Gastroesophageal sphincter (tissue), 4 donors: Measurements from ENCODE around the gene IVD. TPM values are rescaled to one million over a fixed set of nuclear protein-coding genes. Genes with fewer than 3 reads are reported as not detected.
"Not testable (repeated sequence)": the region's sequence is repeated elsewhere in the genome, so short reads cannot be mapped to it uniquely, and the experiment has no call there.

Source experiments
- ATAC-seq: fragments of 150-250 bp; one replicate; pipeline ENCODE4 v1.9.1; 2016; ENCODE audit warnings: mild to moderate bottlenecking, moderate library complexity
- H3K27ac ChIP-seq, 4 donors: fragments of 200-600 bp; sonication (generic) in 3 of 4; 1 replicate in 3 of 4; 2 replicates in 1 of 4; pipeline ENCODE4 v1.5.1; 2016 to 2019
- H3K27me3 ChIP-seq: fragments of 200-600 bp; sonication (generic); one replicate; pipeline ENCODE4 v1.5.1; 2019
- H3K36me3 ChIP-seq, 2 donors: fragments of 200-600 bp; sonication (generic); one replicate each; pipeline ENCODE4 v1.5.1; 2019; ENCODE audit warnings: control low read depth in 1 of 2
- H3K4me1 ChIP-seq, 3 donors: fragments of 200-600 bp; sonication (generic); 1 replicate in 2 of 3; 2 replicates in 1 of 3; pipeline ENCODE4 v1.5.1; 2016 to 2019; ENCODE audit warnings: control low read depth in 2 of 3
- H3K4me3 ChIP-seq, 2 donors: fragments of 200-600 bp; sonication (generic); one replicate each; pipeline ENCODE4 v1.5.1; 2019; ENCODE audit warnings: mild to moderate bottlenecking in 1 of 2, moderate library complexity in 1 of 2
- H3K9me3 ChIP-seq, 3 donors: fragments of 200-600 bp; sonication (generic); one replicate each; pipeline ENCODE4 v1.5.1; 2017 to 2019; ENCODE audit warnings: control low read depth in 2 of 3
- EP300 ChIP-seq: sonication (generic); formaldehyde crosslinking; IDR thresholded peaks from one replicate; pipeline ENCODE4 v1.6.1; 2017; ENCODE audit warnings: antibody characterized with exemption, mild to moderate bottlenecking
- POLR2A ChIP-seq, 2 donors: fragments of 450-650 bp; IDR thresholded peaks; one replicate each; pipeline ENCODE4 v1.6.1; 2017; ENCODE audit warnings: antibody characterized with exemption in 2 of 2, mild to moderate bottlenecking in 2 of 2, moderate library complexity in 1 of 2
- POLR2AphosphoS5 ChIP-seq: sonication (generic); formaldehyde crosslinking; IDR thresholded peaks from one replicate; pipeline ENCODE4 v1.6.1; 2017; ENCODE audit warnings: antibody characterized with exemption
- WGBS, 2 donors: methylation state at CpG; one replicate each; pipeline ENCODE4 v1.1.5; 2018; ENCODE audit warnings: low coverage in 1 of 2; 5-methylcytosine and 5-hydroxymethylcytosine counted together
- total RNA-seq, 4 donors: library from RNA; depleted of rRNA; stranded (reverse); fragments of >200 nt; gene quantifications; one replicate each; pipeline ENCODE4 v1.1.0, GENCODE V29; 2016
- TF ChIP-seq, protein P1 (sequence below), 4 experiments: fragments of 200-600 bp in 2 of 4; fragments of 450-650 bp in 2 of 4; sonication (generic) in 1 of 4; IDR thresholded peaks; one replicate each; pipeline ENCODE4 v1.5.1; 2017 to 2019; ENCODE audit warnings: antibody characterized with exemption in 4 of 4, mild to moderate bottlenecking in 2 of 4, moderate library complexity in 2 of 4

The IVD gene
- total RNA-seq, 4 donors from 2014 or later: 26.1 to 80.2 (median 50.1) TPM

DNA sequence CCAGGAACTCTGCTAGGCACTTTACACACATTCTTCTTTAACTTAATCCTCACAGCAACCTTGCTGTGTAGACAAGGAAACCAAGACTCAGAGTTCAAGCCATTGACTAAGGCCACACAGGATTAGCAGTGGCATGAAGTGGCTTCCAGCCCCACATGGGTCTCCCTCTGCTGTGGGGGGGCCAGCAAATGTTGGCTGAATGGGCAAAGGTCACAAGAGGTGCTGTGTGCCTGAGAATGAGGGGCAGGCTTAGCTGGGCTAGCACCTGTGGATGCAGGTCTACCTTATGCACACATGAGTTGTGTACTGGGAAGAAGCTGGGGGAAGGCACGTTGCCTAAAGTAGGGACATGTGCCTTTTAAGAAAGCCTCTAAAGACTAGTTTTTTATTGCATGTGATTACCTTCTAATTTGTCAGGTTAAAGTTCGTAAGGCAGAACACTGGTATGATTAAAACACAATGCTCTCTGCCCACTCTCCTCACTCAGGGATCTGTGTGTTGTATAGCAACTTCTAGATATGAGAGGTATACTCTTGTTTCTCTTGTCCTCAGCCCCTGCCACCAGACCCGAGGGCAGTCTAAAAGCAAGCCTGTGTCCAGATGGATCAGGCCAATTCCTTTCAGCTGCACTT is 46.0 kb downstream of the IVD start:
- no peak for ATAC-seq
- Histone ChIP-seq H3K4me3 (no peak overlapping the region), H3K27ac (no peak overlapping the region), H3K4me1 (peaks cover 0 to 57% (median 19%) of the 10 kb centered on the region in 3 donors), H3K9me3 (no peaks in the 10 kb centered on the region), H3K27me3 (no peaks in the 10 kb centered on the region), H3K36me3 (no peaks in the 10 kb centered on the region)
- TF ChIP-seq POLR2A (IDR thresholded peaks at IDR 0.05) (no peak), POLR2AphosphoS5 (no peak), EP300 (no peak)
- TF ChIP-seq, protein P1, sequence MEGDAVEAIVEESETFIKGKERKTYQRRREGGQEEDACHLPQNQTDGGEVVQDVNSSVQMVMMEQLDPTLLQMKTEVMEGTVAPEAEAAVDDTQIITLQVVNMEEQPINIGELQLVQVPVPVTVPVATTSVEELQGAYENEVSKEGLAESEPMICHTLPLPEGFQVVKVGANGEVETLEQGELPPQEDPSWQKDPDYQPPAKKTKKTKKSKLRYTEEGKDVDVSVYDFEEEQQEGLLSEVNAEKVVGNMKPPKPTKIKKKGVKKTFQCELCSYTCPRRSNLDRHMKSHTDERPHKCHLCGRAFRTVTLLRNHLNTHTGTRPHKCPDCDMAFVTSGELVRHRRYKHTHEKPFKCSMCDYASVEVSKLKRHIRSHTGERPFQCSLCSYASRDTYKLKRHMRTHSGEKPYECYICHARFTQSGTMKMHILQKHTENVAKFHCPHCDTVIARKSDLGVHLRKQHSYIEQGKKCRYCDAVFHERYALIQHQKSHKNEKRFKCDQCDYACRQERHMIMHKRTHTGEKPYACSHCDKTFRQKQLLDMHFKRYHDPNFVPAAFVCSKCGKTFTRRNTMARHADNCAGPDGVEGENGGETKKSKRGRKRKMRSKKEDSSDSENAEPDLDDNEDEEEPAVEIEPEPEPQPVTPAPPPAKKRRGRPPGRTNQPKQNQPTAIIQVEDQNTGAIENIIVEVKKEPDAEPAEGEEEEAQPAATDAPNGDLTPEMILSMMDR (IDR thresholded peaks at IDR 0.05): no peak
- 83 to 84% methylated on average over 1 to 3 of the region's 3 CpGs for WGBS, 2 donors

DNA sequence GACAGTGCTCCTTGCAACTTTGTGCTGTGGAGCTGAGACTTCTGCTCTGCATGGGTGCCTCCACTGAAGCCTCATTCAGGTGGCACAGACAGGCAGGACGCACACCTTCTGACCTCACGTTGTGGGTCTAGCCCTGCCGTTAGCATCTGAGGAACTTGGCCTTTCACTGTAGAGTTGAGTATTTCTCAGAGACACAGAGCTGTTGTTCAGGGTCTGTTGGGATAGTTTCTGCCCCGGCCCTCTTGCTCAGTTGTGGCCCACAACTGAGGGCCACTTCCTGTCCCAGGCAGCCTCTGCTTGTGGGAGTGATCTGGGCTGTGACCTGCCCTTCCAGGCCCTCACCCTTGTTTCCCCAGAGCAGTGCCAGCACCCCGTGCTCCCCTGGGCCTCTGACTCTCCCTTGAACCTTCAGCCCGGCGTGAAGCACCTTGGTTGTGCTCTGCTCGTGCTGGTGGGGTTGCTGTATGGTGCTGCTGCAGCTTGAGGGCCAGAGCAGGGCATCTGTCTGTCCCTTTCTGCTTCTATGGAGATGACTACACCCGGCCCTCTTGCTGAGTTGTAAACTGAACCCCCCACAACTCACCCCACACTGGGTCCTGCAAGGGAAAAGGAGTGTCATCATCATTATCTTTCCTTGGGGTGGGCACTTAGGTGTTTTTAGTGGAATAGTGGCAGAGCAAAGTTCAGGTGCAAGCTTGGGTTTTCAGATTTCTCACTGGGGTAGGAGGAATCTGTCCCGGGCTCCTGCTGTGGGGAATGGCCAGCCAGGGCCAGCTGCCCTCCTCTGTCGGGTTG is 46.9 kb downstream of the IVD start:
- no peaks in the 10 kb centered on the region for H3K36me3 ChIP-seq
- H3K9me3 ChIP-seq: no peaks in the 10 kb centered on the region
- H3K27me3 ChIP-seq: no peaks in the 10 kb centered on the region
- 72 to 73% methylated on average over 3 to 5 of the region's 11 CpGs for WGBS, 2 donors
- no peak overlapping the region for H3K4me3 ChIP-seq
- TF ChIP-seq POLR2AphosphoS5: no peak
- no peak for TF ChIP-seq EP300
- TF ChIP-seq POLR2A (IDR thresholded peaks at IDR 0.05): no peak
- TF ChIP-seq, protein P1 (IDR thresholded peaks at IDR 0.05): no peak
- no peak for ATAC-seq
- no peak overlapping the region for H3K27ac ChIP-seq
- H3K4me1 ChIP-seq: peaks cover 0 to 59% (median 20%) of the 10 kb centered on the region in 3 donors

DNA sequence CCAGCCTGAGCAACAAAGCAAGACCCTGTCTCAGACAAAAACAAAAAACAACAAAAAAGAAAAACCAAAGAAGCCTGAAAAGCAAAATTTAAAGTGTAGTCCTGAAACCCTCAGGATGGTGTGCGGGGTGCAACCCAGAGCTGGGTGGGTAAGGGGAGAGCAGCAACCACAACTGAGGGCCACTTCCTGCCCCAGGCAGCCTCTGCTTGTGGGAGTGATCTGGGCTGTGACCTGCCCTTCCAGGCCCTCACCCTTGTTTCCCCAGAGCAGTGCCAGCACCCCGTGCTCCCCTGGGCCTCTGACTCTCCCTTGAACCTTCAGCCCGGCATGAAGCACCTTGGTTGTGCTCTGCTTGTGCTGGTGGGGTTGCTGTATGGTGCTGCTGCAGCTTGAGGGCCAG is 48.3 kb downstream of the IVD start:
- ATAC-seq, H3K36me3 ChIP-seq, H3K27me3 ChIP-seq, H3K27ac ChIP-seq, H3K4me3 ChIP-seq, H3K9me3 ChIP-seq: not testable (repeated sequence)
- 83% methylated on average over 1 of the region's 3 CpGs; no CpG with 5 or more reads in 1 of the 2 donors for WGBS, 2 donors
- peaks cover 0 to 59% (median 20%) of the 10 kb centered on the region in 3 donors for H3K4me1 ChIP-seq

DNA sequence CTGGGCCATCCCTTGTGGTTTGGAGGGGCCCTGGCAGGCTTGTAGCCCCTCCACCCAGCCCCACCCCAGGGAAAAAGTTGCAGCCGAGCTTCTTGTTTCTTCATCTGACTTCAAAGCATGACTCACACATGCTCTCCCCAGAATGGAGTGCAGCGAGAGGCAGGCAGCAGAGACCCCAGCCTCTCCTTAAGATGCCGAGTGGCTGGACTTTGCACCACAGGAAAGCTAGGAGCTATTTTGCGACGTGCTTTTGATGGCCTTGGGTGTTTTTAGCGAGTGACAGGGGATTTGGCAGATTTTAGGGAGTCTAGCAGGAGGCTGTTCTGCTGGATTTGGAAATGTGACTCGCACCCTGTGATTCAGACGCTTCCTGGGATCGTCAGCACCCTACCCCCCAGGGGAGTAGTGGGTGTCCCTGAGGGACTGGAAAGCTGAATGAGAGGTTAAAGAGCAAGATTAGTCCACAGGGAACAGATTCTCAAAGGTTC is 49.4 kb downstream of the IVD start:
- H3K36me3 ChIP-seq: peaks cover 0 to 18% of the 10 kb centered on the region in 2 donors
- WGBS, 2 donors: 47% methylated on average over 2 of the region's 9 CpGs; no CpG with 5 or more reads in 1 of the 2 donors
- peak; percentile 39 for ATAC-seq
- no peak overlapping the region for H3K4me3 ChIP-seq
- H3K27ac ChIP-seq: no peak overlapping the region
- TF ChIP-seq, protein P1 (IDR thresholded peaks at IDR 0.05): no peak
- TF ChIP-seq POLR2AphosphoS5 (no peak), POLR2A (IDR thresholded peaks at IDR 0.05) (no peak), EP300 (no peak)
- peaks cover 0 to 59% (median 20%) of the 10 kb centered on the region in 3 donors for H3K4me1 ChIP-seq
- no peaks in the 10 kb centered on the region for H3K27me3 ChIP-seq
- H3K9me3 ChIP-seq: no peaks in the 10 kb centered on the region

DNA sequence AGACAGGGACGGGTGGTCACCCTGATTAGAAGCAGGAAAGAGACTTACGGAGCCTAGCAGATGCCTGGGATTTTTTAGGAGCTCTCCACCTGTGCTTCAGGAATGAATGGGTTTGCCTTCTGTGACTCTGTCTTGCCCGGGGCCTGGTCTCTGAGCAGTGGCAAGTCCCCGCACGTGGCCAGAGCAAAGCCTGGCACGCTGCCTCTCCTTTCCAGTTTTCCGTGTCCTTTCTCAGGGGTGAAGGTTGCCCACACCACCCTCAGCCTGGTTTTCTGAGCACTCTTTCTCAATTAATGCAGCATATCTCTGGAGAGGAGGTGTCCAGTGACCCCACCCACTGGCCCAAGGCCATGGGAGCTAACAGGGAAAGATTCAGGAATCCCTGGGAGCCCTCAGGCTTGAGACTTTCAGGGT is 50.7 kb downstream of the IVD start:
- Histone ChIP-seq H3K9me3 (no peaks in the 10 kb centered on the region), H3K4me1 (peaks cover 0 to 57% (median 20%) of the 10 kb centered on the region in 3 donors), H3K27ac (no peak overlapping the region), H3K4me3 (no peak overlapping the region), H3K36me3 (peaks cover 0 to 31% of the 10 kb centered on the region in 2 donors), H3K27me3 (no peaks in the 10 kb centered on the region)
- WGBS, 2 donors: 63% methylated on average over 5 of the region's 7 CpGs; no CpG with 5 or more reads in 1 of the 2 donors
- ATAC-seq: no peak
- TF ChIP-seq POLR2A (IDR thresholded peaks at IDR 0.05): no peak
- TF ChIP-seq EP300: no peak
- no peak for TF ChIP-seq POLR2AphosphoS5
- TF ChIP-seq, protein P1 (IDR thresholded peaks at IDR 0.05): no peak
